CD4-positive, alpha-beta T cell treated with Interleukin-1 beta for 1 hour (primary cell): Measurements from ENCODE around the gene GAS2L2.

Source experiments
- DNase-seq, 2 donors: peaks; one replicate each; pipeline ENCODE4 v3.0.0-alpha.2; 2020 to 2022

GAS2L2 gene

DNA sequence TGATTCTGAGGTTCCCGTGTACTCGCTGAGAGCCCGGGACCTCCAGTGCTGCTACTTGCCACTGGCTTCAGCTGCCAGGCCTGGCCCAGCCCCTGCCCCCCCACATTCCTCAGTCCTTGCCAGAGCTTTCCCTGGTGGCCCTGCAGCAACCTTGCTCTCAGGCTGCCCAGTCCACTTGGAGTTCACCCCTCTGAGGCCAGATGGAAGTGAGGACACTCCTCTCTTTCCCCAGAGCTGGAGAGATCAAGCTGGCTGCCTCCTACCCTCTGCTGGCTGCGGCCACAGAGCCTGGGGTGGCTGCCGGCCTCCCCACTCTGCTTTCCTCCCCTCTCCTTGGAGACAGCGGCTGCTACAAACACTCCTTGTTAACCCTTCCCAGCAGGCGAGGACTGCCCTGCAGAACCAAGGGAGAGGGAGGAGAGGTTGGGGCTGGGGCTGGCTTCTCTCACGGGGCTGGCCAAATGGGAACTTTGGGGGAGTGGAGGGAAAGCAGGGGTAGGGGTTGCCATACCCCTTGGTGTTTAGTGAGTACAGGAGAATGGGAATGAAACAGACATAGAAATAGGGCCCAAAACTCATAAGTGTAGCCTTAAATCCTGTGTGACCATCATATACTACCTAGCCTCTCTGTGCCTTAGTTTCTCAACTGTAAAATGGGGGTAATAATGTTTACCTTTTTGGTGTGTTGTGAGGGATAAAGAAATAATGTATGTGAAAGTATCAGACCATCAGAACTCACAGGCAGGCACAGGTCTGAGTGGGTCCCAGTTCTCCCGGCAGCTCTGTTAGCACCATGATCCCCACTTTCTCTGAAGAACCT lies at the start of gene GAS2L2:
TSS of gene GAS2L2 (minus strand) at position 295 of the 820 bp plus-strand sequence. CDS start 389 bp downstream, outside the sequence.
- DNase-seq = no peak

DNA sequence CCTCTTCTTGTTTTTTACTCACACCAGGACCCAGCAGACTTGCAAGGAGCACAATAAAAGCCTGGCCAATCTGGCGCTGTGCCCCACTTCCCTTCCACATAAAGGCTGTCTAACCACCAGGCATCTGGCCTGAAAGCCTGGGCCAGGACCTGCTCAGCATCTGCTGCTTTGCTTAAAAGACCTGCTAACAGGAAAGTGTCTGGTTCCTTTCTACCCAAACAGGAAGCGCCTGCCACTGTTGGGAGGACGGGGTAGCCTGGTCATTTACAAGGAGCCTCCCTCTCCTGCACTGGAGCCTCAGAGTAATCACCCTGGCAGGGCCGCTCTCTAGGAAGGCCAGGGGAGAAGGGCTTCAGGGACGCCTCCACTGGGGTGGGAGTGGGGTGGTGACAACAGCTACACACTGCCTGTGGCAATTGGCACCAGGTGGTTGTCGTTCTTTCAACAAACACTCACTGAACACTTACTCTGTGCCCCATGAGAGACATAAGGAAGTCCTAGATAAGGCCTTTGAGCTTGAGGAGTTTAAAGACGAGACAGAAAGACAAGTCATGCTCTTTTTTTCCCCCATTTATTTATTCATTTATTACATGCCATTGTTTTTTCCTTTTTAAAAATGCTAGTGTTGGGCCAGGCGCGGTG lies 48.7 kb upstream of the GAS2L2 start:
- peak in 1 of 2 donors; percentile 32 for DNase-seq

DNA sequence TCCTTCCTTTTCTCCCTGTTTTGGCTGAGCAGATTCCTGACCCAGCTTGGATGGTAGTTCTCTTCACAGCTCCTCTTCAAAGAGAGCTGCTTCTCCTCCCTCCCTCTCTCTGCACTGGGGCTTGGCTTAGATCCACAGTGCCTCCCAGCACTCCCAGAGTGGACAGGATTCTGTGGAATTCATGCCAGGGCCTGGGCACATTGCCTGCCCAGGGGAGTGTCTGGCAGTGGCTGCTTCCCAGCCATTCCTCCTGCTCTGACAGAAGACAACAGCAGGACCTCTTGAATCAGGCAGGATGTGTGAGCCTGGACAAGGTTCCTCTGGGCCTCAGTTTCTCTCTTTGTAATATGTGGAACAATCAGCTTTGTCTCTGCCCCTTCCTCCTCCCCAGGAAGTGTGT lies 46.9 kb upstream of the GAS2L2 start:
- DNase-seq = no peak

DNA sequence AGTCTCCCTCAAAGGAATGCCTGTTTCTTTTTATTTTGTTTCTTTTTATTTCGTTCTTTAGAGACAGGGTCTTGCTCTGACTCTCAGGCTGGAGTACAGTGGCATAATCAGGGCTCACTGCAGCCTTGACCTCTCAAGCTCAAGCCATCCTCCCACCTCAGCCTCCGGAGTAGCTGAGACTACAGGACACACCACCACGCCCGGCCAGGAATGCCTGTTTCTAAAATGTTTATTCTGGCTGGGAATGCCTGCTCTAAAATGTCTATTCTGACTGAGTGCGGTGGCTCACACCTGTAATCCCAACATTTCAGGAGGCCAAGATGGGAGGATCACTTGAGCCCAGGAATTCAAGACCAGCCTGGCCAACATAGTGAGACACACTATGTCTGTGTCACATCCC lies 44.9 kb upstream of the GAS2L2 start:
- no peak for DNase-seq

DNA sequence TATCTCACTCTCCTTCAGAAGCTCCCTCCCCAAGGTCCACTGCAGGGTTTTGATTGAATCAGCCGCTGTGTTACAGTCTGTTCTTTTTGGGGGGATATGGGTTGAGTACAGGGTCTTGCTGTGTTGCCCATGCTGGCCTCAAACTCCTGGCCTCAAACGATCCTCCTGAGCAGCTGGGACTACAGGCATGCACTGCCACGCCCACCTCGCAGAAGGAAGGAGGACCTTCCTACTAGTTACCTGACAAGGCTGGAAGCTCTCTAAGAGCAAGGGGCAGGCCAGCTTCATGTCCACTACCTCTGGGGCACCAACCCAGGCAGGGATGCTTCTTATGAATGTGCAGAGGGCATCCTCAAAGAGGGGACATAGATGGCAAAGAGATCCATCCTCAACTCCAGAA lies 44.3 kb upstream of the GAS2L2 start:
- no peak for DNase-seq

DNA sequence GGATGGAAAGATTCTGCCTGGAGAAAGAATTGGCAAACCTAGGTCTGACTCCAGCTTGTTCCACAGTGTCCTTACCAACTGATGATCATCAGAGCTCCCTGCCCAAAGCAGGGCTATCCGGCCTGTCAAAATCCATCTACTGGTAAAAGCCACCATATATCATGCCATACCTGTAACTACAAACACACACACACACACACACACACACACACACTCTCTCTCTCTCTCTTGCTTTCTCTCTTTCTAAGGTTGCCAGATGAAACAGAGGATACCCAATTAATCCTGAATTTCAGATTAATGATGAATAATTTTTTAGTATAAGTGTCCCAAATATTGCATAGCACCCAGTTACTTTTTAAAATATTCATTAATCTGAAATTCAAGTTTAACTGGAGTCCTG lies 43.9 kb upstream of the GAS2L2 start:
- DNase-seq = no peak

DNA sequence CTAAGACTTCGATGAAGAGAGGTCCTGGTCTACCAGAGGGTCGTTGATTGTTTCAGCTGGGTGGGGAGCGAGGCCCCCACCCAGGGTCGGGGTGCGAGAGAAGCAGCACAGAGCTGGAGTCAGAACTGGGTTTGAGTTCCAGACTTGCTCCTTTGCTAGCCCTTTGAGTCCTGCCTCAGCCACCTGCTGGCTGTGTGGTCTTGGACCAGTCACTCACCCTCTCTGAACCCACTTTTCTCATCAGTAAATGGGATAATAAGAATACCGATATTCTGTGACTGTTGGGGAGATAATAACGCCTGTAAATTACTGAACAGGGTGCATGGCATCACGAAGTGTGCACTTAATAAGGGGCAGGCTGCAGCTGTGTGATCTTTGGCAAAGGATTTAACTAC lies 42.8 kb upstream of the GAS2L2 start:
- DNase-seq = no peak

DNA sequence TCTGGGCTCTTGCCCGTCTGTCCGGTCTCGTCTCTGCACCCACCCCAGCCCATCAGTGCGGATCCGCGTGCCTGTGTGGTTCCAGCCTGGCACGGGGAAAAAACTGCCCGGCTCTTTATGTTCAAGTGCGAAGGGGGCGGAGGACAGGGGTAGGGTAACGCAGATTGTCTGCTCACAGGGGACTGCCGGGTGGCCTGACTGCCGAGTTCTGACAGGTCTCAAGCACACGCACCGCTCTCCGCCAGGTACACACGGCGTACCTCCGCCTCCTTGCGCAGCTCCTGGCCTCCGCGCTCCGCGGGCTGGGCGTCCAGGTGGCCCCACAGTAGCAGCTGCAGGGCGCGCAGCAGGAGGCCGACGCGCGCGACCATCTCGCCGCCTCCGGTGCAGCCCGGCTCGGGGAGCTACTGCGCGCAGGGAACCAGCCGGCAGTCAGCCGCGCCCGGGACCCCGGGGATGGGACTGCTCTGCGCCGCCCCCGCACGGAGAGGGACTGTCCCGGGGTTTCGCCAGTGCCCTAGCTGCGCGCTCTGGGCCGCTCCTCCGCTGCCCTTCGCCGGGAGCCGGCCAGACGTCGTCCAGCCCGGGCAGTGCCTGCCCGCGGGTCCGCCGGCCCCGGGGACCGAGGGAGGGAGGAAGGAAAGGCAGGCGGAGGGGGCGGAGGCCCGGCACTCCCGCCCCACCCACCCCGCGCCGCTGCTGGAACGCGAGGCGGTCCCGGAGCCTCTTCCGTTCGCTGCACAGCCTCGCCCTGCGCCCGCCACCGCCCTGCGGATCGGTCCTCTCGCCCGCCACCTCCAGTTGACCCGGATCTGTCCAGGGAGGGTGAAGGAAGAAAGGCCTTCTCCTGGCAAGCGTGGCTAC lies 42.2 kb upstream of the GAS2L2 start, which contains the start of gene MMP28:
TSS of gene MMP28 (minus strand) at position 635 of the 864 bp plus-strand sequence. CDS start at position 371, 264 bp downstream.
- peak; percentile 9 to 20 for DNase-seq

DNA sequence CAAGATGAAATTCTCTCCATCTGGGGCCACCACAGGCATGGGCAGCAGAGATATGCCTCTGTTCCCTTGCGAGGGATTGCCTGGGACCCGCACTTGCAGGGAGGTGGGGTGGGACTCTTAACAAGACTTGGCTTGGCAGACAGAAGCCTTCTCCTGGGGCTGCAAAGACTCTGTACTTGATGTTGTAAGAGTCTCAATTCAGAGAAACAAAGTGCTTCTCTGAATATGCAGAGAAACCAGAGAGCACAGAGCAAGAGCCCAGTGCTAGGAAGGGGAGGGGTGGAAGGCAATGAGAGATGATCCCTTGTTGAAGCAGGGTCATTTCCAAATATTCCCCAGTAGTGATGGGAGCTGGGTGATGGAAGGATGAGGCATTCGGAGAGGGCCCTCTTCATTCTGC lies 40.2 kb upstream of the GAS2L2 start:
- no peak for DNase-seq

DNA sequence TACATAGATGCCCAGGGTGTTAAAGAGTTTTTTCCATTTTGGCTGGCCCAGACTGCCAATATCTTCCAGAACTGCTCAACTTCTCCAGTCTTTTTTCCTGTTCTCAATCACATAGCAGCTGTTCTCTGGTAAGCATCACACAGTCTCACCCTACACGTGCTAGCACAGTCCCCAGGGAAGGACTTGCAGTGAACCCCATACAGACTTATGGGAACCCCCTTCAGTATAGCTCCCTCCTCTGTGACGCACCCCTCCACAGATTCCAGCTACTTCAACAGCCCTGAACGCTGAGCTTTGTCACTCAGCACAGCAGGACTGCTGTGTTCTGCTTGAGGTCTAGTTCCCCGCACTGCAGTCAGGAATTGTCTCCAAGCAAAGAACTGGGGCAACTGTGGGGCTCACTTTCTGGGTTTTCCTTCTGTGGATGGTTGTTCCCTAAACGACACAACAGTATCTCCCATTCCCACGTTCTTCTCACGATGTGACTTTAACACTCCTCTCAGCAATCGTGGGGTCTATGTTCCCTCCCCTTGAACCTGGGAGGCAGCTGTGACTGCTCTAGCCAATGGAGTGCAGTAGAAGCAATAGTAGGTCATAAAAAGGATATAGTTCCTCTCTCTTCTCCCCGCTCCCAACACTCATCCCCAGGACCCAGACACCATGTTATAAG lies 38.8 kb upstream of the GAS2L2 start:
- DNase-seq = no peak

DNA sequence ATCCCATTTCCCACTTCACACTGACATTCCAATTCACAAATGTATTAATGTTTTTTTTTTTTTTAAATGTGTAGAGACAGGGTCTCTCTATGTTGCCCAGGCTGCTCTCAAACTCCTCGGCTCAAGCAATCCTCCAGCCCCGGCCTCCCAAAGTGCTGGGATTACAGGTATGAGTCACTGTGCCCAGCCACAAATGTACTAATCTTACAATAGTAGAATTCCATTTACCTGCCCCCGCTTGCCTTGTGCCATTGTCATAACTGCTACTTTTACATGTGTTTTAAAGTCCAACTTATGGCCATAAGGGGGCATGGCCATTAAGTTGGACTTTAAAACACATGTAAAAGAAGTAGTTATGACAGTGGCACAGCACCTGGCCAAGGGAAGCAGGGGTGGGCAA lies 37.8 kb upstream of the GAS2L2 start:
- DNase-seq = no peak

DNA sequence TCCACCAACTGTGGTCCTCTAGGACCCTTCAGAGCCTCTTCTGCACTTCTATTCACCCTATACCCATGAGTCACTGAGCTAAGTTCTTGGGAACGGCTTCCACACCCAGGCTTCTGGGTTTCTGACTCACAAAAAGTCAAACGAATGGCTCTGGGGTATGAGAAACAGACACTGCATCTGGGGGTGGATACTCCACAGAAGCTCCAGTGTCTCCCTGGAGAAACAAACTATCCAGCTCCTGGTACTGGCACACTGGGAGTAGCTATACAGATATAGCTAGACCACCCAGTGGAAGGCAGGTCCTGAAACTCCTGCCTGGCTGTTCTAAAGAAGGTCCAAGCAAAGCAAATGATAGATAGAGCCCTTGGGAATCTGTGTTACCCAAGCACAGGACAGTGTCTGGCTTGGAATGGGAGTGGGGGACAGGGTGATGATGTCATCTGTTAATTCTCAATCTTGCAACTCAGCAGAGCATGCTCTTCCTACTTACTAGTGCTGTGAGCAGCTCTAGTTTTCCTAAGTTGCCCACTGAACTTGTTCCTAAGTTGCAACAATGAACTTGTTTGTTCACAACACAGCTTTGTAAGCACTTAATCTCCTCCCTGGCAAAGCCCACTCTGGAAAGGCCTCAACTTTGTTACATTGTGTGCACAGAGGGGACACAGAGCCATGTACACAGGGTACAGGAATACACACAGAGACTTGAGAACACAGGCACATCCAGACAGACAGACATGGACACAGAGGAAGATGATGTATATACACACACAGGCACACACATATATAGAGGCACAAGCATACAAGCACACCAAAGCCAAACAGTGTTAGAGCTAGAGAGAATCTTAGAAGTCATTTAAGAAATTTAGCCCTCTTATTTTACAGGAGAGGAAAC lies 35.7 kb upstream of the GAS2L2 start:
- no peak for DNase-seq

DNA sequence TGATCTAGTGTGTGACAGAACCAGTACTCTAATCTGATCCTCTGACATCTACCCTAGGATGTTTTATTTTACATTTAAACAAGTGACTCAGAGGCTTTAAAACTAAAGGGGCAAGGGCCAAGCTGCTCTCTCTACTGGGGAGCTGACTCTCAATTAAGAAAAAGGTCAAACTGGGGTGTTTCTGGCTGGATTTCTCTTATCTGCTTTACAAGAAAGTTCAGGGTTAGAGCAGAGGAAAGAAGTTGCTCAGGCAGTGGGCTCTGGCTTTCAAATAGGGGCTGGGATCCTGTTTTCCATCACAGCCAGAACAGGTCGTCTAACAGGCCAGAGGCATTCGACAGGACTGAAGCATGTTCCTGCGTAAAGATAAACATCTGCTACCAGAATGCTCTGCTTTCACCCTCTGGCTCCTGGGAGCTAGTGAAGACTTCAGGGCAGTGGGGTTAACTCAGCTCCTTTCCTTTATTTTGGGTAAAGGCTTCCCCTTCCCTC lies 33.9 kb upstream of the GAS2L2 start:
- DNase-seq = no peak

DNA sequence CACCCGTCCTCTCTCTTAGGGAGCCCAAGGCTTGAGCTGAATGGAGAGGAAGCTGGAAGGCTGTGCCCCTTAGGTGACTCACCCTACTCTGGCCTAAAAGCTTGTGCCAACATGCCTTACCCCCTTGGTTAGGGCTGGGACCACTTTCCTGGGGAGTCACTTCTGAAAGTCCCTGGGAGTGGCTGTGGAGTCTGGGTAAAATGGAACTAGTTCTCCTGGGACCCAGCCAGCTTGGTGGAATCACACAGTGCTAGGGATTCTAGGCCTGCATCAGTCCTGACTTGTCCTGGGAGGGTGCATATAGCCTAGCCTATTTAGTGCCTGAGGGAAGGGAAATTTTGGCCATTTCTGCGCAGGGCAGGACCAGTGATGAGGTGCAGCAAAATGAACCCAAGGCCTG lies 31.9 kb upstream of the GAS2L2 start:
- DNase-seq = no peak

DNA sequence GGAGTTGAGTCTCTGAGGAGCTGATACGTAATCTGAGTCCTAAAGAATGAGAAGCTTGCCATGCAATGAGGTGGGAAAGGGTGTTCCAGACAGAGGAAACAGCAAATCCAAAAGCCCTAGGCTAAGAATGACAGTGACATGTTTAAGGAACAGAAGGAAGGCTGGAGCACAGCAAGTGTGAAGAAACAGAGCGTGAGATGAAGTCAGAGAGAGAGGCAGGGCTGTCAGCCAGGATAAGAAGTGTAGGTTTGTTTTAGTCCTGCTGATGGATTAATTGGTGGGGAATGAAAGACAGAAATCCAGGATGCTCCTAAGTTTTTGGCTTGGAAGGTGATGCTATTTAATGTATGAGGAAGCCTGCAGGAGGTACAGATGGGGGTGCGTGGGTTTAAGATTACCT lies 27.9 kb upstream of the GAS2L2 start:
- DNase-seq = no peak

DNA sequence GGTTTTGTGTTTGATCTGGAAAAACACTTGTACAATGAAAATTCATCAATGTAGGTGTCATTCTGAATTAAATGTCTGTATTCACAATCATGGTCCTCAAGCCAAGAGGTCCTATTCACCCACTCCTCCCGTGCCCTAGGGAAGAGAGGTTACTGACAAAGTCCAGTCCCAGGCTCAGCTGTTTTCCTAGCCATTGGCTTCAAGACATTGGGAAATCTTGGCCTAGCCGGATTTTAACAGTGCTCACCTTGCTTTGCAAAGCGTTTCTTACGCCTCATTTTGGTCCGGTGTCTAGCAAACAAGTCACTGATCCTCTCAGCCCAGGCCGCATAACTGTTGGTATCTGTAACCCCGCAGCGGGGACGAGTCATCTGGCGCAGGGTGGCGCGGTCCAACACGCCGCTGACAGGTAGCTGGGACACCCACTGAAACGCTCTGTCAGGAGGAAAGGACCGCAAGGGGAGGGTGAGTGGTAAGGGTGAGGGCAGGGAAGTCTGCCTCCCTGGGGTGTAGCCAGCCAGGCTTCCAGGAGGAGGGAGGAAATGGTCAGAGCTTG lies 25.7 kb upstream of the GAS2L2 start:
- DNase-seq = no peak

DNA sequence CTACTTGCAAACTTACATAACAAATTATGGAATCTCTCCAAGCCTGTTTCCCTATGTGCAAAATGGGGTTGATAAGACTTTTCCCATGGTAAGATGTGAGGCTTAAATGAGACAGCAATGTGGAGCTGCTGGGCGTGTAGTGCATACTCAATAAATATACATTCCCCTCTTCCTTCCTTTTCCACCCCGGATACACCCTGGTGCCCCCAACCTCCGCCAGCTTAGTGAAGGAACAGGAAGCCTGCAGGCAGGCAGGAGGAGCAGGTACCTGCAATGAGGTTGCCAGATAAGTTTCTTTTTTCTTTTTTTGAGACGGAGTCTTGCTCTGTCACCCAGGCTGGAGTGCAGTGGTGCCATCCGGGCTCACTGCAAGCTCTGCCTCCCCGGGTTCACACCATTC lies 22.5 kb upstream of the GAS2L2 start:
- no peak for DNase-seq

DNA sequence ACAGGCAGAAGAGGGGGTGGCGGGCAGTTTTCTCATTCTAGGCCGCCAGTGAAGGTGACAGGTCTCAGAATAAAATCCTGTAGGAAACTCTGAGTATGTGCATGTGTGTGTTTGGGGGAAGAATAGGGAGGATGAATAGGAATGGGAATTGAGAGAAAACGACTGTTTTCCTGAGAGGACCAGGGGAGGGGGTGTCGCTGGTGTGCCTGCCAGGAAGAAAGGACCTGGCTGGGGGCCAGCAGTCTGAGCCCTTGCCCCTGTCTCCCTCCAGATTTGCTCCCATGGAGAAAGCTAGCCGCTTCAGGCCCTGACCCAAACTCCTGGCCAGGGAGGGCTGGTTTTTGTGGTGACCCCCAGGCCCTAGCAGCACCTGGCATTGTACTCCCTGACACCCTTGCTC lies 22.0 kb upstream of the GAS2L2 start:
- DNase-seq = no peak

DNA sequence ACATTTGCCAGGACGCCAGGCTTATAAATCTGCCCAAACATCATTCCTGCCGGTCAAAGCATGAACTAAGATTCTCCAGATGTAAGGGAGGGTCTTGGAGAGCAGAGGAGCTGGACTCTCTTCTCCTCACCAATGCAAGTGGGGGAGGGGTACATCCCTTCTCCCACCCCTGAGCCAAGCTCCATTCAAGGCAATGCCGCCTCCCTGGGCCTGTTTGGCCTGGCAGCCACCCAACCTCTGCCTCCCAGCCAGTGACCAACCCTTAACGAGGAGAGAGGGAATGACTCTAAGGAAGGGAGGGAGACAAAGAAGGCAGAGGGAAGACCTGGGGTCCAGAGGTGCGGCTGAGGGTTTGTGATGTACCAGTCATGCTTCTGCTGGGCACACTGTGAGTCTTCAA lies 21.5 kb upstream of the GAS2L2 start:
- DNase-seq = no peak

DNA sequence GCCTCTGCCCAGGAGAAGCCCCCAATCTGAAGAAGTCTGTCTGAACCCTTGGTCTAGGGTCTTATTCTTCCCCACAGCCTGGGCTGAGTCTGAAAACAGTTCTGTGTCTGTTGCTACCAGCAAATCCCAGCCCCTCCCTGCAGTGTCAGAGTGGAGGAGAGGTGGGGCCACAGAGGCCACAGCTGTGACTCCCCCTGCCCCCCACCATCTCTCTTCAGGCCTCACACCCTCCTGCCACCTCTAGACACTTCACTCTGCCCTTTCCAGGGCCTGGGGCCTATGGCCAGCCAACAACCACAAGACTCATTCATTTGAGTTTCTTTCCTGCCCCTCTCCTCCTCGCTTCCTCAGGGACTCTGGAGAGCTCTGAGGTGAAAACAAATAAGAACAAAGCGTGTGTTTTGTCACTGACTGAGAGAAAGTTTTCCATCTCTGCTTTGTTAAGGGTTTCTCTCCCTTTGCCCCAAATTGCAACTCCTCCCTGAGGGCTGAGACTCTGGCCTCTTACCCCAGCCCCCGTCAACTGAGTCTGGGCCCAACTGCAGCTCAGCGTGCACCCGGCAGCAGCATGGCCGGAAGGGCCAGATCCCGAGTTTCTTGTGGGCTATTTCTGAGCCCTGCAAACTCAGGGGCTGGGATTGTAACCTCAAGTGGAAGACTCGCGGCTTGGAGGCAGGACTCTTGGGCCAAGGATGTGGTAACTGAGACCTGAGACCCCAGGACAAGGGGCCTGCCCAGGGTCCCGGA lies 20.8 kb upstream of the GAS2L2 start:
- no peak for DNase-seq

DNA sequence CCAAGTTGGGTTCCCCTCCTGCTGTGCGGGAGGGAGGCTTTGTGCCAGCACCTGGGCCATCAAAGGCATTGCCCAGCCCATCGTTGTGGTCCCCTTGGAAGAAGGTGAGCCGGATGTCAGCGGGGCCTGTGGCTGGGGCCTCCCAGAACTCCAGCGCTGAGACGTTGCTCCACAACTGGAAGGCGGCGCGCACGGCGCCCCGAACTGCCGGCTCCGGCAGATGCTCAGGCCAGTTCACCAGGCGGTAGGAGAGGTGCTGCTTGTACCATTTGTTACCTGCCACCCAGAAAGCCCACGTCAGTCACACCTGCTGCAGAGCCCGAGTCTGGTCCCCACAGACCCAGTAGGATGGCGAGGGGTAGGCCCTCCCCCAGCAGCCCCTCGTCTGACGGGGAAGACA lies 20.1 kb upstream of the GAS2L2 start:
- no peak for DNase-seq
